Posterior vena cava (tissue), 2 donors: ENCODE measurements around the gene NECAB2. TPM values are rescaled to one million over a fixed set of nuclear protein-coding genes. Genes with fewer than 3 reads are reported as not detected.
"Not testable (repeated sequence)": the region's sequence is repeated elsewhere in the genome, so short reads cannot be mapped to it uniquely, and the experiment has no call there.

Experiments used
- DNase-seq: peaks from one replicate; pipeline ENCODE4 v3.0.0-alpha.2; 2020; ENCODE audit warnings: low spot score
- intact Hi-C, 2 donors: fragments of 100-400 bp; cut with DNase I; formaldehyde crosslinking; loops; one replicate each; pipeline versions ENCODE4 v1.14.1 to v1.14.2; 2022 to 2023
- total RNA-seq, 2 donors: library from RNA; stranded (reverse); fragmentation: NEBNext Ultra II Directional; extraction: Animal tissue kit (Norgen Biotek cat#: 25700); gene quantifications; one replicate each; pipeline ENCODE4 v1.2.1, GENCODE V29; 2021
- donor health status: DM: yes; HTN: yes; CAD: no.
- donor health status: DM: yes; HTN: yes; CAD: no.

Gene NECAB2
- total RNA-seq, 2 donors from 2014 or later = 0.71 to 3.0 TPM

DNA sequence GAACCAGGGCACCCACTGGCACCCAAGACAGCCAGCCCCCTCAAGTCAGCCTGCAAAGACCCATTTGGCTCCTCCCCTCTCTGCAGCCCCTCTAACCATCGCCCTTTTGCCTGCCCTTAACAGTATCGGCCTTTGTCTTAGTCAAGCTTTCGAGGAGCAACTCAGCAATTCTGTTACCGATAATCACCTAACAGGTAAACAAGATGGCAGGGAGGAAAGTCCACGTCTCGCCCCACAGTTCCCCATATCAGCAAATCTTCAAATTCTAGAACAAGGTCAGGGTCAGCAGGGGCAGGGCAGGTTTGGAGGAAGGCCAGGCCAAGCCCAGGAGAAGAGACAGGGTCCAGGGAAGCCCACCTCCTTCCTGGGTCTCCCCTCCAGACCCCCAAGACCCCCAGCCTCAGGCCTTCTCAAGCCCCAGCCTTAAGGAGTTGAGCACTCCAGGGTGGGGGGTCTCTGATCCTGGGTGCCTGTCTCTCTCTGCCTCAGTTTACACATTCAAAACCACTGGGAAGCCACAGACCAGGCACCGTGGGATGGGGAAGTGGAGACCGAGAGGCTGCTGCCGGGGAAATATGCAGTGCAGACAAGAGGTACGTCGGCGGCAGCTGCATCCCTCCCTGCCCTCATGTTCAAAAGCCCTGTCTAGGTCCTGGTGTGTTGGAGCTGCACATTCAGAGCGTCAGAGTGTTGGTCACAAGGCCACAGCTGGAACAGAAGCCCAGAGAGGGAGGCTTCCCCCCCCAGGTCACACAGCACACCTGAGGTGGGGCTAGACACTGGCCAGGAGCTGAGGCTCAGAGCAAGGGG lies 18.9 kb upstream of the NECAB2 start:
- no peak for DNase-seq
- intact Hi-C loops = no loop called here

DNA sequence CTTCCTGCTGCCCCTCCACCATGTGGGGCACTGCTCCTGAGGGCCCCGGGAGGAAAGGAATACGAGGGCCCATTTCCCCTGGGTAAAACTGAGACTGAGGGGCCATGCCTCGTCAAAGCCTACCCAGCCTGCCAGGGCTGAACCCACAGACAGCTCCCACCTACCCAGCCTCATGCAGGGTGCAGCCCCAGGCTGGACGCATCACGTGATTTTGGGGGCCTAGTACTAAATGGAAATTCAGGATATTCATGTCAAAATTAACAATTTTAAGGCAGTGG lies 18.4 kb upstream of the NECAB2 start:
- intact Hi-C loops = no loop called here
- no peak for DNase-seq

GRCh38 chr16:83950862-83951399 lies 17.1 kb upstream of the NECAB2 start:
- DNase-seq, intact Hi-C loops: not testable (repeated sequence)

DNA sequence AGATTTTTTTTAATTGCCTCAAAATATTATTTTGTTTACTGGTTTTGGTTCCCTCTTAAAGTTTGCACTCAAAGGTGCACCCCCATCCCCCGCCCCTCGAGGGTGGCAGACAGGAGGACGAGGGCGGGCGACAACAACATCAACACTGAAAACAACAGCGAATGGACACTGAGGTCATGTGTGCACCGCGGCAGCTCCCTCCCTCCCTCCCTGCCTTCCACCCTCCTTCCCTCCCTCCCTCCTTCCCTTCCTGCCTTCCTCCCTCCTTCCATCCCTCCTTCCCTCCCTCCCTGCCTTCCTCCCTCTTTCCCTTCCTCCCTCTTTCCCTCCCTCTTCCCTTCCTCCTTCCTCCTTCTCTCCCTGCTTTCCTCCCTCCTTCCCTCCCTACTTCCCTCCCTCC lies 16.5 kb upstream of the NECAB2 start:
- no peak for DNase-seq
- intact Hi-C loops = no loop called here

DNA sequence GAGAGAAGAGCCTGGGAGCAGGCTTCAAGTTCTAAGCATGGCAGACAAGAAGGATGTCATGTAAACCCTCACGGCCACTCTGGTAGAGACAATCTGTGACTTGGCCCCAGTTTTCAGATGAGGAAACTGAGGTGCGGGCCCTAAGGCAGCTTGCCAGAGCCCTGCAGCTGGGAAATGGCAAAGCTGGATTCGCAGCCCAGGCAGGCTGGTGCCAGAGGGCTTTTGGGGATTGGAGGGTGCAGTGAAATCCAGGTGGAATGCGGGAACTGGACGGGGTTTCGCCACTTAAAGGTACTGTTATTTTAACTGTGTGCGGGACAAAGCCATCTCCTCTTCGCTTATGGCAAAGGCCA lies 15.5 kb upstream of the NECAB2 start:
- no peak for DNase-seq
- intact Hi-C loops = no loop called here

DNA sequence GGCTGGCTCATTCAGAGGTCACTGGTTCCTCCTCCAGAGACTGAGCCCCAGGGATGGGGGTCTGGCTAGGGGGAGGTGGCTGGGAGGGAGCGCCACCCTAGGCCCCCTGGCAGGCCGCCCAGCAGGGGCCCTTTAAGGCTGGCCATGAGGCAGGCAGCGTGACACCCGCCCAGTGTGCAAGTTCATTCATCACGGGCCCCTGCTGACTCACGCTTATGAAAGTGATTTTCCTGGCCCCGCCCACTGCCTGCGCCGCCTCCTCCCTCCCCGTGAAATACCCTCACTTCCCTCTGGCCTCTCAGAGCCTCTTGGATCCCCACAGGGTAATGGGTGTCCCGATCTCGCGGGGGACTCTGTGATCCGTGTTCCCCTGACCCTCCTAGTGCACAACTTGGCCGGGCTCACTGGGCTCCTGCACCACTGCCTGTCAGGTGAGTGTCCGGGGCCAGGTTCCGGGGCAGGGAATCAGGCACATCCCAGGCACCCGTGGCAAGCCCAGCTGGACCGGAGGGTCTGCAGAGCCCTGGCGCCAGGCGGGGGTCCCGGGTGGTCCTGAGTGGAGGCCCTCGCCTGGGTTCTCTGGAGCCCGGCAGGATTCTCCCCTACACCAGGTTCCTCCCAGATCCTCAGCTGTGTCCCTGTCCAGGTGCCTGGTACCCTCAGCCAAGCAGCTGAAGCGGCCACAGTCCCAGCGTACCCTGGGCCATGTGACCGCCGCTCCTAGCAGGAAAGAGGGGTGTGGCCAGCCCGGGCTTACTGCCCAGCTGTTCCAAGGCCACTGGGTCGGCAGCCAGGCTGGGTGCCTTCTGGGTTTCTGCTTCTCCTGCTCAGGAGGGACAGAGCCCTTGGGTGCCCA lies 14.9 kb upstream of the NECAB2 start, which contains the start of gene OSGIN1:
OSGIN1 (plus strand) TSS at position 301 of the 856 bp plus-strand sequence. CDS start 4,432 bp downstream, outside the sequence.
- peak; percentile 99 for DNase-seq
- intact Hi-C loops = no loop called here

DNA sequence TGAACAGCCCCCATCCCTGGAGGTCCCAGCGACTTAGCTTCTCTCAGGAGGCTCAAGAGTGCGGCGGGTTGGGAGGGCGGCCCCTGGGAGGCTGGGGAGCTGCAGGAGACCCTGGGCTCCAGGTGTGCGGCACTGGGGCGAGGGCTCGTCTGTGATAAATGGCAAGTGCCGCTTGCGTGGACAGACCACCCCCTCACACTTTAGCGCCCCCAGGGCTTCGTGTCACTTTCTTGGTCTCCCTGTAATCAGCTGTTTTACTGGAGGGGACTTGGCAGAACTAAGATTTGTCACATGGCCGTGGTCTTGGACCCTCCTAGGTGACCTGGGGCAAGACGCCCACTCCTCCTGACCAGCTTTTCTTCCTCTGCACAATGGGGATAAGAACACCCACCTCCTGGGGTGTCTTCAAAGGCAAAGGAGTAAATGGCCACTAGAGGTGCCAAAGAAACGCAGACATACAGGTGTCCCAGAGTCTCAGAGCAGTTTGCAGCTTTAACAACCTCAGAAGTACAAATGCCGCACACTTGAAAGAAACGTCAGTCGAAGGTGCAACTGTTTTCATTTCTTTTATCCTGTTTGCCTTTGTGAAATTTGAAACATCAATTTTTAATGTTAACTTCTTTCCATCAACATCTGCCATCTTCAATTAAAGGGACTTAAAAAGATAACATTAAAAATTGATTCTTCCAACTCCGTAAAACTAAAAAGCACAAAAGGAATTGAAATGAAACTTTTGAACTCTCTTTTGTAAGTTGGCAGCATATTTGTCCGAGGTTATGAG lies 14.1 kb upstream of the NECAB2 start:
- intact Hi-C loops = no loop called here
- DNase-seq = no peak

GRCh38 chr16:83954577-83955016 lies 13.4 kb upstream of the NECAB2 start:
- DNase-seq = no peak
- intact Hi-C loops = no loop called here

DNA sequence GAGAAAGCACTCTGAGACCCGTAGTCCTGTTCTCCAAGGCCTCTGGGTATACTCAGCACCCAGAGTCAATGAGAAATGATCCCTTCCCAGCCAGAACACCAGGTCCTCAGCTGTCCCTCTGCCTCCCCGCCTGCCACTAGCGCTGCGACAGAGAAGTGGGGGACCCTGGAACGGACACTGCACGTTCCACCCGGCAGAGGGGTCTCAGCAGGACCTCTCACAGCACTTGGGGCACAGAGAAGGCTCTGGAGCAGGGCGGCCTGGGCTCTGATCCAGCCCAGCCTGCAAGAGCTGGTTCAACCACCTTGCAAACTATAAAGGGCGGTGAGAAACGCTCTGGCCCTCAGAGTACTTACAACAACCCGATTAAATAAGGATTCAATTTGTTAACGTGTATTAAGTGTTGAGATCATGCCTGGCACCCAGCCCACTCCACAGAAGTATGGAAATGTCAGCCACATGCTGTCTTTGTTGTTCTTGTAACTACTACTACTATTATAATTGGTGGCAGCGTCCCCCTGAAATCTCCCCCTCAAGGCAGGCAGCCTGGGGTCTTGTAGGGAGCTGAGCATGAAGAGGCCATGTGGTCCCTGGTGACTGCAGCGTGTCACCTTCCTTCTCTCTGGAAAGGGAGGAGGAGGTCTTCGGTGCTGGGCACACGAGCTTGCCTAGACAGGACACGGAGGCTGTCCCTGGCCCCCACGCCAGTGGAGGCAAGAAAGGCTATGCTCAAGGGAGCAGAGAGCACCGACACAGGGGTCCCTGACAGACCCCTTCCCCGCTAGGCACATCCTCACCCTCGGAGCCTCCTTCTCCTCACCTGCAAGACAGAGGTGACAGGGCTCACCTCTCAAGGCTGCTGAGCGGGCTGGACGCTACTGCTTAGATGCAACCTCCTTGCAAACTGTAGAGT lies 12.6 kb upstream of the NECAB2 start:
- intact Hi-C loops = no loop called here
- DNase-seq = no peak

DNA sequence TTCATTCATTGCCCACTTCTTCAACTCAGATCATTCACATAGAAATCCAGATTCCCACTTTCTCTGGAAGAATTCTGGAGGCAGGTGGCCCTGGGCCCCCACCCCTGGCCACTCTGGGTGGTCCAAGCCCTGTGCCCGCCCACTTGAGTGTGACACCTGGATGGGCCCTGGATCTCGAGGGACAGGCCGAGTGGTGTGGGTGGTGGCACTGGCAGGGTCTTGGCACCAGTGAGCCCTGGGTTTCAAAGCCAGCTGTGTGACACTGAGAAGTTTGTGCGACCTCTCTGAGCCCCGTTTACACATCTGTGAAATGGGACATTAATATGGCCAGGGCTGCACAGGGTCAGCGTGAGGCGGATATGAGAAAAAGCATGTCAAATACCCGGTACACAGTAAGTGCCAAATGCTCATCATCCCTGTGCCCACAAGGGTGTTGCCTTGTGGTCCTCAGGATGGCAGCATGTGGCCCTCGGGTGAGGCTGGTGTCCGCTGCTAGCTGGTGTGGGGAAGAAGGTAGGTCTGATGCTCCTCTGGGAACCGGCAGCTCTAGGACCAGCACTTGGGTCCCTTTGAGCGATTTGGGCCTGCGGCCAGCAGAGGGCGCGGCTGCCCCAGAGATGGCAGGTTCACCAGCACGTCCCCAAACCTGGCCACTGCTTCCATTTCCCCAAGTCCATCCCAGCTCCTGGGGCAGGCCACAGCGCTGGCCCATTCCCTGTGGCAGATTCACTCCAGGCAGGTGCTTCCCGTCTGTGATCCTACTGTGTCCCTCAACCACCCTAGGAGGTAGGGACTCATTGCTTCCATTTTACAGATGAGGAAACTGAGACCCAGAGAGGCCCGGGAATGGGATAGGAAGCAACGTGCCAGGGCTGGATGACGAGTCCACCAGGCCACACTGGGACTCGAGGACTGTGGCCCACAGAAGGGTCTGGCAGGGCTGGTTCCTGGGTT lies 11.4 kb upstream of the NECAB2 start:
- intact Hi-C loops = no loop called here
- peak; percentile 92 for DNase-seq

GRCh38 chr16:83957296-83957855 lies 10.7 kb upstream of the NECAB2 start:
- intact Hi-C loops = no loop called here
- DNase-seq = no peak

GRCh38 chr16:83958137-83958845 lies 9.8 kb upstream of the NECAB2 start:
- no peak for DNase-seq
- intact Hi-C loops = no loop called here

DNA sequence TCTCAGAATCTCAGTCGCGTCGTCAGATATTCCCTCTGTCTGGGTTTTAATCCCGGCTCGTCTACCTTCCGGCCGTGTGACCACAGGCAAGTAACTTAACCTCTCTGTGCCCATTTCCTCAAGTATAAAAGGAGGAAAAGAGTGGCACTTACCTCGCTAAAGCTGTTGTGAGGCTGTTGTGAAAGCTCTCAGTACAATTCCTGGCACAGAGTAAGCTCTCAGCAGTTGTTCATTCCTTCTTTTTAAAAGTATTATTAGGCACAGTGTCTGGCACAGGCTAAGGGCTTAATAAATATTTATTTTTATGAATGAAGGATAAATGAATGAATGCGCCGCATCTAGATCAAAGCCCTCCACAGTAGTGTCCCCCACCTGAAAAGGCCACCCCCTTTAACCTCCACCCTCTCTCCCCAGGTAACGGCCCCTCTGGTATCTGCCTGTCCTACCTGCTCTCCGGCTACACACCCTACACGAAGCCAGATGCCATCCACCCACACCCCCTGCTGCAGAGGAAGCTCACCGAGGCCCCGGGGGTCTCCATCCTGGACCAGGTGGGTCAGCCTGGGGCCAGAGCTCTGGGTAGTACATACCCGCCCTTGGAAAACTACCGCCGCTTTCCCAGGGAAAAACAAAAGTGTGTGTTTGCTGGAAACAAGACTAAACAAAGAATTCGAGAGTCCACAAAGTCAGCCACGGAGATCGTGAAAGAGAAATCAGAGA lies 9.0 kb upstream of the NECAB2 start:
- intact Hi-C loops = no loop called here
- no peak for DNase-seq

GRCh38 chr16:83959656-83960434 lies 8.2 kb upstream of the NECAB2 start:
- intact Hi-C loops = no loop called here
- no peak for DNase-seq

DNA sequence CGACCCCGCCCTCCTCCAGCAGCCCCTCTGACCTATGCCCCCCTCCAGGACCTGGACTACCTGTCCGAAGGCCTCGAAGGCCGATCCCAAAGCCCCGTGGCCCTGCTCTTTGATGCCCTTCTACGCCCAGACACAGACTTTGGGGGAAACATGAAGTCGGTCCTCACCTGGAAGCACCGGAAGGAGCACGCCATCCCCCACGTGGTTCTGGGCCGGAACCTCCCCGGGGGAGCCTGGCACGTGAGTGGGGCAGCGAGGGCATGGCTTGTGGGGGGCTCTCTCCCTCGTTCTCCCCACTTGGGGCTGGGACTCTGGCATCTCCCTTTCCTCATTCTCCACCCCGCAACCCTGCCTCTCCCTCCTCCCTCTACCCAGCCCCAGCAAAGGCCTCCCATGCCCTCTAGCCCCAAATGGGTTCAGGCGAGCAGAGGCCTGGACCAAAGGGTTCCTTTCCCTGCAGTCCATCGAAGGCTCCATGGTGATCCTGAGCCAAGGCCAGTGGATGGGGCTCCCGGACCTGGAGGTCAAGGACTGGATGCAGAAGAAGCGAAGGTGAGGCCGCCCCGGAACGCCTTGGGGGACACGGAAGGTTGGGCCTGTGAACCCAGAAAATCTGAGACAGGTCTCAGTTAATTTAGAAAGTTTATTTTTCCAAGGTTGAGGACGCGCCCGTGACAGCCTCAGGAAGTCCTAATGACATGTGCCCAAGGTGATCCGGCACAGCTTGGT lies 7.4 kb upstream of the NECAB2 start:
- intact Hi-C loops = no loop called here
- no peak for DNase-seq
